GM12801 (cell line): ENCODE results near the gene DEF6.
A peak's percentile ranks its signal among the peaks of the same experiment; 100 is the strongest.

ENCODE experiments used
- TF ChIP-seq, protein P1 (sequence below): IDR thresholded peaks from one replicate; pipeline ENCODE4 v1.5.1; 2011; ENCODE audit warnings: control low read depth; ENCODE audit not compliant: insufficient read length; ENCODE audit errors: extremely low read depth

Gene DEF6, protein sequence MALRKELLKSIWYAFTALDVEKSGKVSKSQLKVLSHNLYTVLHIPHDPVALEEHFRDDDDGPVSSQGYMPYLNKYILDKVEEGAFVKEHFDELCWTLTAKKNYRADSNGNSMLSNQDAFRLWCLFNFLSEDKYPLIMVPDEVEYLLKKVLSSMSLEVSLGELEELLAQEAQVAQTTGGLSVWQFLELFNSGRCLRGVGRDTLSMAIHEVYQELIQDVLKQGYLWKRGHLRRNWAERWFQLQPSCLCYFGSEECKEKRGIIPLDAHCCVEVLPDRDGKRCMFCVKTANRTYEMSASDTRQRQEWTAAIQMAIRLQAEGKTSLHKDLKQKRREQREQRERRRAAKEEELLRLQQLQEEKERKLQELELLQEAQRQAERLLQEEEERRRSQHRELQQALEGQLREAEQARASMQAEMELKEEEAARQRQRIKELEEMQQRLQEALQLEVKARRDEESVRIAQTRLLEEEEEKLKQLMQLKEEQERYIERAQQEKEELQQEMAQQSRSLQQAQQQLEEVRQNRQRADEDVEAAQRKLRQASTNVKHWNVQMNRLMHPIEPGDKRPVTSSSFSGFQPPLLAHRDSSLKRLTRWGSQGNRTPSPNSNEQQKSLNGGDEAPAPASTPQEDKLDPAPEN

DNA sequence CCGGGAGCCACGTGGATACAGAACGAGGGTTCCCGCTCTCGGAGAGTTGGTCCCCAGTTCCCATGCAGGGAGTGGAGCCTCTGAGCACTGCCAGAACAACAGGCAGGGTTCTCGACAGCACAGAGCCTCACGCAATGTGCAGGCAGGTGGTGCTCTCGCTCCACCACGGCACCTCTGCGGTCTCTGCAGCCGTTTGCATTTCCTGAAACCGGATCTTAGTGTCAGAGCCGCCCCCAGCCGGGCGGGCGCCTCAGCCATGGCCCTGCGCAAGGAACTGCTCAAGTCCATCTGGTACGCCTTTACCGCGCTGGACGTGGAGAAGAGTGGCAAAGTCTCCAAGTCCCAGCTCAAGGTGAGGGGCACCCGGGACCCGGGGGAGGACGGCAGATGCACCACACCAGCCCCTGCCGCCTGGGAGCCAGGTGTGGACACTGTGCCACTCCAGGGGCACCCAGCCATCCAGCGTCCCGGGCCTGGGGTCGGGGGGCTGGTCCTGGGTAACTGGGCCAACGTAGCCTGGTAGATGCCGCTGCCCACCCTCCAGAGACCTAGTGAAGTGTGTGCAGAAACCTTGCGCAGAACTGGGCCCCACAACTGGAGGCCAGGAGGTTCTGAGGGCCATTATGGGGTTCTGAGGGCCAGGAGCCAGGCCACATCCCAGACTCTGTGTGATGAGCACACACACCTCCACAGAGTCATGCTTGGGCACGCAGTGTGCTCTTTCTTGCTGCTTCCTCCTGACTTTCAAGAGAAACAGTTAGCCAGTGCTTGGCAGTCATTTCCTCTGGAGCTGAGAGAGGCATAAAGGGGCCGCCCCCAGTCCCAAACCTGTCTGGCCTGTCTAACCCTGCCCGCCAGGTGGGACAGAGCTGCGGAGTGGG lies at the start of gene DEF6:
Gene DEF6 (plus strand): TSS at position 218 of the 881 bp plus-strand sequence. CDS start 39 bp downstream, at position 257.
- TF ChIP-seq, protein P1, sequence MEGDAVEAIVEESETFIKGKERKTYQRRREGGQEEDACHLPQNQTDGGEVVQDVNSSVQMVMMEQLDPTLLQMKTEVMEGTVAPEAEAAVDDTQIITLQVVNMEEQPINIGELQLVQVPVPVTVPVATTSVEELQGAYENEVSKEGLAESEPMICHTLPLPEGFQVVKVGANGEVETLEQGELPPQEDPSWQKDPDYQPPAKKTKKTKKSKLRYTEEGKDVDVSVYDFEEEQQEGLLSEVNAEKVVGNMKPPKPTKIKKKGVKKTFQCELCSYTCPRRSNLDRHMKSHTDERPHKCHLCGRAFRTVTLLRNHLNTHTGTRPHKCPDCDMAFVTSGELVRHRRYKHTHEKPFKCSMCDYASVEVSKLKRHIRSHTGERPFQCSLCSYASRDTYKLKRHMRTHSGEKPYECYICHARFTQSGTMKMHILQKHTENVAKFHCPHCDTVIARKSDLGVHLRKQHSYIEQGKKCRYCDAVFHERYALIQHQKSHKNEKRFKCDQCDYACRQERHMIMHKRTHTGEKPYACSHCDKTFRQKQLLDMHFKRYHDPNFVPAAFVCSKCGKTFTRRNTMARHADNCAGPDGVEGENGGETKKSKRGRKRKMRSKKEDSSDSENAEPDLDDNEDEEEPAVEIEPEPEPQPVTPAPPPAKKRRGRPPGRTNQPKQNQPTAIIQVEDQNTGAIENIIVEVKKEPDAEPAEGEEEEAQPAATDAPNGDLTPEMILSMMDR: peak; percentile 71

DNA sequence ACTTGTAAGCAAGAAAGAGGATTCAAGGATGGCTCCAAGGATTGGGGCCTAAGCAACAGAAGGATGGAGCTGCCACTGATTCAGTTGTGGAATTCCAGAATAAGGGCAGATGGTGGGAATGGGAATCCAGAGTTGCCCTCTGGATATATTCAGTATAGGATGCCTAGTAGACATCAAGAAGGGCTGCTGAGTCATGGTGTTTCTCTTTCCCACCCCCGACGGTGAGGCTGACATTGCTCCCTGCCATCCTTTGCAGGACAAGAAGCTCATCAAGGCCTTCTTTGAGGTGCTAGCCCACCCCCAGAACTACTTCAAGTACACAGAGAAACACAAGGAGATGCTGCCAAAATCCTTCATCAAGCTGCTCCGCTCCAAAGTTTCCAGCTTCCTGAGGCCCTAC lies 49.3 kb upstream of the DEF6 start:
- TF ChIP-seq, protein P1: no peak

DNA sequence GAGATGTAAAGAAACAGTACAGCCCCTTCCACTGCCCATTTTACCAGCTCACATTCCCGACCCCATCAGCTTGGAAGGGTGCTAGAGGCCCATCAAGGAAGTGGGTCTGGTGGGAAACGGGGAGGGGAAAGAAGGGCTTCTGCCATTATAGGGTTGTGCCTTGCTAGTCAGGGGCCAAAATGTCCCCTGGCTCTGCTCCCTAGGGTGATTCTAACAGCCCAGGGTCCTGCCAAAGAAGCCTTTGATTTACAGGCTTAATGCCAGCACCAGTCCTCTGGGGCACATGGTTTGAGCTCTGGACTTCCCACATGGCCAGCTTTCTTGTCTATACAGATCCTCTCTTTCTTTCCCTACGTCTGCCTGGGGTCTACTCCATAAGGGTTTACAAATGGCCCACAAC lies 48.7 kb upstream of the DEF6 start:
- TF ChIP-seq, protein P1: no peak

DNA sequence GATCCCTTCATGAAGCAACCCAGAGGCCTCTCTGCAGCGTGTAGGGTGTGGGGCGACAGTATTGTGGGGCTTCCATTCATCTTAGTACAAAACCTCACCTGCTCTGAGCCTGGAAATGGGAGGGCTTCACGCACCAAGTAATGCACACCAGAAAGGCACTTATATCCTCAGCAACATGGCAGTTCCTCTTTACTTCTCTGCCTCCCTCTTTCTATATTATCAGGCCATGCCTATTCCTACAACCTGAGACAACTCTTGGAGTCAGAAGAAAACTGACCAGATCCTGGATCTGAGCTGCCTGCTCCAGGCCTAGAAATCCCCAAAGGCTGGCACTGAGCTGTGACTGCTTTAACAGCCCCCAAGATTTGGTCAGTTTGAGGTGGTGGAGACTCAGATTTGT lies 45.7 kb upstream of the DEF6 start:
- TF ChIP-seq, protein P1: no peak

DNA sequence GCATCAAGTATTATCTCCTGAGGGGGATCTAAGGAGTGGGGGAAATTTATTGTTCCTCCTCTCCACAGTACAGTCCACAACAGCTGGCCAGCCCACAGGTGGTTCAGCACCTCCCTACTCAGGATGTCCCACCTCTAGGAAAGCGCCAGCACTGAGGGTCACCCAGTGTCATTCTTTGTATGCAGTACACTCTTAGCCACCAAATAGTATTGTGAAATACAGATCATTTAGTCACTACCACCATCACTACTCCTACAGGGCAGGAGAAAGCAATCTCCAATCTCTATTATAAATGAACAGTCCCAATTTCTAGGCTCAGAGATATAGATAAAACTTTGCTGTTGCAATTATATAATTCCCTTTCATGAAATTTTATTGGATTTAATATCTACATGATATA lies 44.4 kb upstream of the DEF6 start:
- TF ChIP-seq, protein P1: no peak

DNA sequence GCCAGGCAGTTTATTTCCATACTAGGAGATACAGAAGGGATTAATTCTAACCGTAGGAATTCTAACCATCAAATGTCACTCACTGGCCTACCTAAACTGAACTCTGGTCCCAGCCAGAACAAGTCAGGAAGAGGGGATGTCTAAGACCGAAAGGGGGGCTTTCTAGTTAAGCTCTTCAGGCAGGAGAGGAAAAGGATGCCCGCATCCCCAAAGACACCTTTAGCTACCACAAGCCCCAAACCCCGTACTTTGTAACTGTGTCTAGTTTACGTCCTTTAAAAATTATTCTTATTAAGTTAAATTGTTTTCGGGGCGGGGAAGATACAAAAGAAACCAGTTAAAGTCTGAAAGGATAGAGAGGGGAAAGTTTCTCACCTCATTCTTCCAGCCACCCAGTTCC lies 39.3 kb upstream of the DEF6 start:
- TF ChIP-seq, protein P1: no peak

DNA sequence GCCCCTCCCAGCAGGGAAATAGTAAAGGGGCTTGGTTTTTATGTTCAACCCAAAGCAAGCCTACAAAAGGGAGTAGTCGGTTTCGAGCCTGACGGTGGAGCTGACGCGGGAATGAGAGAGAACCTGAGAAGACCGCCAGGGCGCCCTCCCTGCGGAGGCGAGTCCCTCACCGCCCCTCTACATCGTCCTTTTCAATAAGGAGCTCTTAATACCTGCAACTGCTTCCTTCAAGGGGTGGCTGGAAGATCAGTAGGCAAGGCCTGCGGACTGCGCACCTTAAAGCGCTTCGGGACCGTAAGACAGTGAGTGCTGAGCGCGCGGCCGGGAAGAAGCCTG lies 38.8 kb upstream of the DEF6 start:
- TF ChIP-seq, protein P1: no peak
